HG02943 (cell line): Measurements from ENCODE around the gene DAZAP1.
A peak's percentile ranks its signal among the peaks of the same experiment; 100 is the strongest.

ENCODE experiments used
- ATAC-seq: cut with Tn5 transposase; IDR thresholded peaks from one replicate; pipeline ENCODE4 v1.9.1; 2021; ENCODE audit warnings: mild to moderate bottlenecking, low read depth, moderate library complexity; ENCODE audit not compliant: unreplicated experiment

Gene DAZAP1

GRCh38 chr19:1407528-1408299 is at the start of gene DAZAP1:
Gene DAZAP1 (plus strand): TSS chr19:1407586. CDS start chr19:1407774, 188 bp downstream.
- peak; percentile 12 for ATAC-seq

DNA sequence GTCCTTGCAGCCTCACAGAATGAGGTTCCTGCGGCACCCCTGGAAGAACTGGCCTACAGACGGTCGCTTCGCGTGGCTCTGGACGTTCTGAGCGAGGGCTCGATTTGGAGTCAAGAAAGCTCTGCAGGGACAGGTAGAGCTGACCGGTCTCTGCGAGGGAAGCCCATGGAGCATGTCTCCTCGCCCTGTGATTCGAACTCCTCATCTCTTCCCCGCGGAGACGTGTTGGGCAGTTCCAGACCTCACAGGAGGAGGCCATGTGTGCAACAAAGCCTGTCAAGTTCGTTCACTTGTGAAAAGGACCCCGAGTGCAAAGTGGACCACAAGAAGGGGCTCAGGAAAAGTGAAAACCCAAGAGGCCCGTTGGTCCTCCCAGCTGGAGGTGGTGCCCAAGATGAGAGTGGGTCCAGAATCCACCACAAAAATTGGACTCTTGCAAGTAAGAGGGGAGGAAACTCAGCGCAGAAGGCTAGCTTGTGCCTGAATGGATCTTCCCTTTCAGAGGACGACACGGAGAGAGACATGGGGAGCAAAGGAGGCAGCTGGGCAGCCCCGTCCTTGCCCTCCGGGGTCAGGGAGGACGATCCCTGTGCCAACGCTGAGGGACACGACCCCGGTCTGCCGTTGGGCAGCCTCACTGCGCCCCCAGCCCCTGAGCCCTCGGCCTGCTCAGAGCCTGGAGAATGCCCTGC is 47.1 kb upstream of the DAZAP1 start:
- ATAC-seq = no peak

DNA sequence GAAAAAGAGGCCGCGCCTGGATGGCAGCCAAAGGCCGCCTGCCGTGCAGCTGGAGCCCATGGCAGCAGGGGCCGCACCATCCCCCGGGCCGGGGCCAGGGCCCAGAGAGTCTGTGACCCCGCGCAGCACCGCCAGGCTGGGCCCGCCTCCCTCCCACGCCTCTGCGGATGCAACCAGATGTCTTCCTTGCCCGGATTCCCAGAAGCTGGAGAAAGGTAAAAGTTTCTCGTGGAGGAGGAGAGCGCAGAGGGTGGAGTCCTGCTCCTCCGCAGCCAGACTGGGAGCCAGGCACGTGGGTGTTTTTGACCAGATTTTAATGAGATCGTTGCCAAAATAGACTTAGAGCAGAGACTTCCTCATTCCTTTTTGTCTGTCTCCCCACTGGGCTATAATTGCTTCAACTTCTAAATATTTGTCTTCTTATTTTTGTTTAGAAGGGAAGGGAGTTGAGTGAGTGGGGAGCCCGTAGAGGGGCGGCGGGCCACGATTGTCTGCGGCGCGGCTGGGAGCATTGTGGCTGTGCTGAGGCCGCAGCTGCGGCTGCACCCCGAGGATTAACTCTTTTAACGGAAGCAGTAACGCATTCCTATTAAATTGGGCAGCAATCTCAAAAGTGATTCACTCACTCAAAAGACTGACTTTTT is 46.4 kb upstream of the DAZAP1 start:
- no peak for ATAC-seq

DNA sequence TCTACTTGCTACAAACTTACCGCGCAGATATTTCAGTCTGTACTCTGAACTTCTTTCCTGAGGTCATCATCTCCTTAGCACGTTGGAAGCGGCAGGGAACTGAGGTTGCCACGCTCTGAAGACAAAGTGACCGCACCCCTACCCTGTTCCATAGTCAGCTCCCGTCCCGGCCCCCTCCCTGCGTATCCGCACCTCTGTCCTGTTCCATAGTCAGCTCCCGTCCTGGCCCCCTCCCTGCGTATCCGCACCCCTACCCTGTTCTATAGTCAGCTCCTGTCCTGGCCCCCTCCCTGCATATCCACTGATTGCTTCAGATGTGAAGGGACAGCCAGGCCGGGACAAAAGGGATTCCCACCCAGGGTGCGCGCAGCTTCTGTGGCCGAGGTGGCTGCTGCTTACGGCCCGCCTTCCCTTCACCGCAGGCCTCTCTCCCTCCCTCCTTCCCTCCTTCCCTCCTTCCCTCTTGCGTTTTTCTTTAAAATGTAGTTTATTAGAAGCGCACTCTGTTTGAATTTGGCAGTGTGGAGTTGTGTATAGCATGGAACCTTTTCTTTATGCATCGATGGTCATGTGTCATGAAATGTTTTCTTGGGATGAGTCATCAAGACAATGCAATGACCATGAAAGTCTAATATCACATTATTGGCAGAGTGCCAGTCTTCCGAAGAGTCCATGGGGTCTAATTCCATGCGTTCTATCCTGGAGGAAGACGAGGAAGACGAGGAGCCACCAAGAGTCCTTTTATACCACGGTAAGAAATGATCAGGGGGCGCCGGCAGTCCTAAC is 45.6 kb upstream of the DAZAP1 start:
- no peak for ATAC-seq

DNA sequence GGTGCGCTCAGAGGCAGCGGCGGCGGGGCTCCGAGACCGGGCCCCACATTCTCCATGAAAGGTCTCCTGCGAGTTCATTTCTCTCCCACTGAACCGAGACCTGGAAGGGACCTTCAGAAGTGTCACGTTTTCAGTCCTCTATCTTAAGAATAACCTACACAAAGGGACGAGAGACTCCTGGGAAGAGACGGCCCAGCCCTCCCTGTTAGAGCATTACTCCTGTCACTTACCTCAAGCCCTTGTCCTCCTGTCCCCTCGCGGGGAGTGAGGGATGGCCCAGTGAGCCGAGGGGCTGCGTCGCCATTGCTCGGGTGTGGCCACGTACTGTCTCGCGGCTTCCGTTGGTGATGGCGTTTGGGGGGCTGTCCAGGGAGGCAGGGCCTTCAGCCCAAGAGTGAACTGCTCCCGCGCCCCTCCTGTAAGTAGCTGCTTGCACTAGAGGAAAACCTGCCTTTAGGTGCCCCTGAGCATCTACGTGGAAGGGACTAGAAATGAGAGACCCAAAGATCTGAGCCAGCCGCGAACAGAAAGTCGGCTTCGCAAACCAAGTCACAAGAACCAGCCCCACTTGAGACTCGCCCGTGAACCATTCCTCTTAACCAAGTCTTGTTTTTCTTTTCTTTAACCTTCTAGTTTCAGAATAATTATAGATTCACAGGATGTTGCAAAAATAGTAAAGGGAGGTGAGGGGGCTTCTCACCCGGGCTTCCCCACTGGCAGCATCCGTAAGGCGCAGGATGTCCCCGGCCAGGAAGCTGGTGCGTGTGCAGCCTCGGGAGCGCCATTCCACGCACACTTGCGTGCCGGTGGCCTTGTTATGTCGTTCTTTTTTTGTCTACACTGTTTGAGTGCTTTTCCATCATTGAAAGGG is 44.8 kb upstream of the DAZAP1 start:
- no peak for ATAC-seq

DNA sequence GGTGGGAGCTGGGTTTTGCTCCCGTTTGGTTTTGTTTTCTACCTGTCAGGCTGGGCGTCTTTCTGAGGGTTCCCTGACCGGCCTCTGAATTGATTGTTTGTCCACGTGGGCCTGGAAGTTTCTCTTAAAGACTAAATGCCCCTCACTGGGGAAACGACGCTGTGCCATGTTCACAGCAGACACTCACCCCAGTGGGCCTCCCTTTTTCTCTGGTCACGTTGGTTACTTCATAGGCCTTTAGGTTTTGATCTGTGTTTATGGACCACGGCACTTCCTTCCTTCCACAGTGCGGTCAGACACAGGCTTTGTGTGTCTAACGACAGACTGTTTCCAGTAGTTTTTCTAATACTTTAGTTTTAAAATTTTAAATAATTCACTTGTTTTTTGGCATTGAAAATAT is 43.8 kb upstream of the DAZAP1 start:
- no peak for ATAC-seq

DNA sequence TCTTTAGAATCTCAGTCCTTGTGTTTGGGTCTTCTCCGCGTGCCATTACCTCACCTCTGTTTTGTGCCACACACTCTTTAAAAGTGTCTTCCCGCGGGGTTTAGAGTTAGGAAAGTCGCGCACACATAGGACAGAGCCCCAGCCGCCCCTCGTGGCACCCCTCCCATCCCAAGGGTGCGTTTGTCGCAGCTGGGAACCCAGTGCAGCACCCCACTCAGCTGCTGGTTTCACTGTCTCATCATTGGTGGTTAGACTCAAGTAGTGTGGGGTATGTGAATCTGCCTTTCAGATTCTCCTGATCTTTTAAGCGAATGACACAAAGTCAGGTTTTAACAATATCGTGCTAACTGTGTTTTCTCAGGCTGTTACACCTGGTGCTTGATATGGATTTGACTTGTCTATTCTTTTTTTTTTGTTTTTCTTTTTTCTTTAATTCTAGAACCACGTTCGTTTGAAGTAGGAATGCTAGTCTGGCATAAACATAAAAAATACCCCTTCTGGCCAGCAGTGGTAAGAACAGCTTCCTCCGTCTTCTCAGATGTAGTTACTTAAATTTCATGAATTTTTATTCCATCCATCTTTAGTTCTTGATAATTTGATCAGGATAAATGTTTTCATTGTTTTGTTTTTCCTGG is 43.2 kb upstream of the DAZAP1 start:
- no peak for ATAC-seq

- no peak for ATAC-seq
Observed at GRCh38 chr19:1365319-1366269, 41.8 kb upstream of the DAZAP1 start.

- no peak for ATAC-seq
Observed at GRCh38 chr19:1366296-1366695, 41.1 kb upstream of the DAZAP1 start.

DNA sequence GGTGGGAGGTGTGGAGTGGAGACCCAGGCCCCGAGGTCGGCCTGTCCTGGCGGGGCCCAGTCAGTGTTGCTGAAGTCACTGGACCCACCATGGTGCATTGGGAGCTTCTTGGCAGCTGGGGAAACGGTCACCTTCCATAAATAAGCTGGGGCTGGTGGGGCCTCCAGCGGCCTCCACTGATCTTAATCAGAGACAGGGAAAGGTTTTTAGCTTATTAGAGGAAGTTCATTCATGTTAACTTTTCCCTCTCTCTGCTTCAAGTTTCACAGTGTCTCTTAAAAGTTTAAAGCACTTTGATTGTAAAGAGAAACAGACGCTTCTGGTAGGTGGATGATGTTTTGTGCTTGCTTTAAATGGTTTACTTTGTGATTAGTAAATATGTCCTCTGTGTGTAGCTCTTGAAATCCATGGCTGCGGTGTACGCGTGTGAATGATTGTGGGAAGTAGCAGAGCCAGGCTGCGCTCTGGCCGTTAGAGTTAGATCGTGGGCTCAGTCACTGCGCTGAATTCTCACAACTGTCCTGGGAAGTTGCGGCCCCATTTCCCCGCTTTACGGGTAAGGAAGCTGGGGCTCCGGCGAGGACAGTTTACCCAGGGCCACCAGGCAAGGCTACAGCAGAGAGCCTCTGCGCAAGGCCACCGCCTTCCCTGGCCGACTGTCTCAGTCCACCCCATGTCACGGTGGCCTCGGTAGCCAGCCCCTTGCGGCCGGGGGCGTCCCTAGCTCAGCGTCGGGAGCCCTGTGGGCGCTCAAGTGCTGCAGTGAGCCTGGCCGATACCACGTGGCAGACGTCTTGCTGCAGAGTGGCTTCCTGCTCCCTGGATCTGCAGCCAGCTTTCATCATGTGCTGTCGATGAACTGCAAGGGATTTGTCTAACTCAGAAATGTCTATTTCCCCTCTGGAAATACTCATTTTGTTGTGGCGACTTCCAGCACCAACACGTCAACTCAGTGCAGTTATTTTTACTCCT is 40.2 kb upstream of the DAZAP1 start:
- ATAC-seq = no peak

DNA sequence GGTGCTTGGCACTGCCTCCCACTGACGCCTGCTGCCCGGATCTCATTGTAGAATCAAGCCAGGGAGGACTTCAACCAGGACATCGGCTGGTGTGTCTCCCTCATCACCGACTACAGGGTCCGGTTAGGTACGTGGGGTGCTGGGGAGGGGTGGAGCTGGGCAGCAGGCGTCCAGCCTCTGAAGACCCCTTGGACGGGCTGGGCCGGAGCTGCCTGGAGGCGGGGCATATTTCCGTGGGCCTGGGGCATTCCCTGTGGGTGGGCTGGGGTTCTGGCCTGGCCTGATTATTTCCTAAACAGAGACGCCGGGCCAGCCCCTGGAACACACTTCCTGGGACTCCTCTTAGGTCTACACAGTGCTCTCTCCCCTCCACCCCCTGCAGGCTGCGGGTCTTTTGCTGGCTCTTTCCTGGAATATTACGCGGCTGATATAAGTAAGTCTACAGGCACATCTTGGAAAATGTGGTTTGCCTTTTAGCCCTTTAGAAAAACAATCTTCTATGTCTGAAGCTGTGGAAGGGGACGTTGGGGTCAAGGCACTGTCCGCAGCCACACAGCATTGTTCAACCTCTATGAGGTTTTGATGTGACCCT is 38.1 kb upstream of the DAZAP1 start:
- ATAC-seq = no peak

DNA sequence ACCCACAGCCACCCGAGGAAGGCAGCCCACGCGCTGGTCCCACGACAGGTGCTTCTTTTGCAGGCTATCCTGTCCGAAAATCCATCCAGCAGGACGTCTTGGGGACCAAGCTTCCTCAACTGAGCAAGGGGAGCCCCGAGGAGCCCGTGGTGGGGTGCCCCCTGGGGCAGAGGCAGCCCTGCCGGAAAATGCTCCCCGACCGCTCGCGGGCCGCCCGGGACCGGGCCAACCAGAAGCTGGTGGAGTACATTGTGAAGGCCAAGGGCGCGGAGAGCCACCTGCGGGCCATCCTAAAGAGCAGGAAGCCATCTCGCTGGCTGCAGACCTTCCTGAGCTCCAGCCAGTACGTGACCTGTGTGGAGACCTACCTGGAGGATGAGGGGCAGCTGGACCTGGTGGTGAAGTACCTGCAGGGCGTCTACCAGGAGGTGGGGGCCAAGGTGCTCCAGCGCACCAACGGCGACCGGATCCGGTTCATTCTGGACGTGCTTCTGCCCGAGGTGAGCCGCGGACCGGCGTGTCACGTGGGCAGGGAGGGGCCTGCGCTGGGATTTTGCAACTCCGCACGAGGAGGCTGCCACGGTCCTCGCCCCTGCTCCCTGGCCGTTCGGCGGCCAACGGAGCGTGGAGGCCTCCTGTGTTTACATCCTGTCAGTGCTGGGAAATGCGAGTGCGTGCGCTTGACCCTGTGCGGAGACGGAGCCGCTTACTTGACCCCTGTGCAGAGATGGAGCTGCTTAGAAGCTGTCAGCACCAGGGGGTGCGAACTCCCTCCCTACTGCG is 36.6 kb upstream of the DAZAP1 start:
- no peak for ATAC-seq

- ATAC-seq = no peak
Observed at GRCh38 chr19:1373042-1373533, 34.3 kb upstream of the DAZAP1 start.

GRCh38 chr19:1373534-1374249 is 33.7 kb upstream of the DAZAP1 start:
- ATAC-seq = no peak

GRCh38 chr19:1374250-1374577 is 33.2 kb upstream of the DAZAP1 start:
- no peak for ATAC-seq
